Naive B cell (primary cell): ENCODE measurements around the gene ATP6V0D1. TPM values are rescaled to one million over a fixed set of nuclear protein-coding genes. Genes with fewer than 3 reads are reported as not detected.

ENCODE experiments used
- ATAC-seq, 2 donors: fragments of 150-1000 bp; cut with Tn5 transposase; 2 replicates each; pipeline ENCODE4 v1.10.0; 2021; ENCODE audit warnings: low read depth in 2 of 2, mild to moderate bottlenecking in 2 of 2, moderate library complexity in 2 of 2
- DNase-seq: peaks from one replicate; pipeline ENCODE4 v3.0.0; 2022
- H3K27ac Mint-ChIP-seq, 6 donors: one replicate each; pipeline ENCODE4 v1.8.0; 2020 to 2022; ENCODE audit warnings: mild to moderate bottlenecking in 6 of 6, mixed read lengths in 6 of 6, moderate library complexity in 5 of 6, inconsistent platforms in 2 of 6
- H3K27me3 Mint-ChIP-seq, 3 donors: one replicate each; pipeline ENCODE4 v1.8.0; 2021 to 2022; ENCODE audit warnings: mixed read lengths in 3 of 3, mild to moderate bottlenecking in 1 of 3
- H3K36me3 Mint-ChIP-seq, 2 donors: one replicate each; pipeline ENCODE4 v1.8.0; 2020 to 2022; ENCODE audit warnings: mixed read lengths in 2 of 2, inconsistent platforms in 1 of 2, mild to moderate bottlenecking in 1 of 2
- H3K4me1 Mint-ChIP-seq, 3 donors: one replicate each; pipeline ENCODE4 v1.8.0; 2020 to 2022; ENCODE audit warnings: mixed read lengths in 3 of 3, inconsistent platforms in 1 of 3, mild to moderate bottlenecking in 1 of 3, moderate library complexity in 1 of 3
- H3K4me3 Mint-ChIP-seq, 8 donors: one replicate each; pipeline ENCODE4 v1.8.0; 2020 to 2022; ENCODE audit warnings: mild to moderate bottlenecking in 8 of 8, mixed read lengths in 8 of 8, moderate library complexity in 8 of 8, inconsistent platforms in 2 of 8
- H3K9me3 Mint-ChIP-seq, 7 donors: one replicate each; pipeline ENCODE4 v1.8.0; 2020 to 2022; ENCODE audit warnings: mixed read lengths in 7 of 7, mild to moderate bottlenecking in 5 of 7, inconsistent platforms in 2 of 7, moderate library complexity in 1 of 7
- polyA plus RNA-seq, 6 donors: library from polyadenylated mRNA; unstranded; fragments of 300-500 nt; fragmentation: Illumina TruSeq; gene quantifications; one replicate each; pipeline ENCODE4 v1.2.3, GENCODE V29; 2021; ENCODE audit warnings: low read depth in 6 of 6

ATP6V0D1 gene
- polyA plus RNA-seq, 6 donors from 2014 or later, result 136 to 255 (median 157) TPM

GRCh38 chr16:67407788-67408452, 73.0 kb downstream of the ATP6V0D1 start:
- H3K4me1 Mint-ChIP-seq, result no peaks in the 10 kb centered on the region
- H3K27ac Mint-ChIP-seq, result no peak overlapping the region
- no peaks in the 10 kb centered on the region for H3K36me3 Mint-ChIP-seq
- ATAC-seq, result no peak
- DNase-seq, result no peak
- H3K9me3 Mint-ChIP-seq, result no peaks in the 10 kb centered on the region
- H3K4me3 Mint-ChIP-seq, result no peak overlapping the region
- peaks cover 0 to 16% (median 10%) of the 10 kb centered on the region in 3 donors for H3K27me3 Mint-ChIP-seq

- H3K27ac Mint-ChIP-seq, result no peak overlapping the region
- no peaks in the 10 kb centered on the region for H3K4me1 Mint-ChIP-seq
- H3K4me3 Mint-ChIP-seq, result no peak overlapping the region
- no peak for DNase-seq
- peaks cover 0 to 17% (median 17%) of the 10 kb centered on the region in 3 donors for H3K27me3 Mint-ChIP-seq
- H3K9me3 Mint-ChIP-seq, result no peaks in the 10 kb centered on the region
- no peak for ATAC-seq
- no peaks in the 10 kb centered on the region for H3K36me3 Mint-ChIP-seq
Observed at GRCh38 chr16:67407176-67407787, 73.7 kb downstream of the ATP6V0D1 start.

- no peak for DNase-seq
- Mint-ChIP-seq H3K36me3 (no peaks in the 10 kb centered on the region), H3K9me3 (no peaks in the 10 kb centered on the region), H3K27me3 (peaks cover 6 to 25% (median 23%) of the 10 kb centered on the region in 3 donors), H3K27ac (no peak overlapping the region), H3K4me3 (peak overlapping the region in 1 of 8 donors; percentile 57), H3K4me1 (no peaks in the 10 kb centered on the region)
- ATAC-seq, result no peak
Observed at GRCh38 chr16:67406111-67406971, 74.6 kb downstream of the ATP6V0D1 start.

GRCh38 chr16:67405336-67405735, 75.6 kb downstream of the ATP6V0D1 start:
- Mint-ChIP-seq H3K4me3 (no peak overlapping the region), H3K4me1 (no peaks in the 10 kb centered on the region), H3K27me3 (peaks cover 6 to 25% (median 23%) of the 10 kb centered on the region in 3 donors), H3K27ac (peak overlapping the region in 1 of 6 donors; percentile 32), H3K9me3 (no peaks in the 10 kb centered on the region), H3K36me3 (no peaks in the 10 kb centered on the region)
- ATAC-seq (no peak), DNase-seq (no peak)

DNA sequence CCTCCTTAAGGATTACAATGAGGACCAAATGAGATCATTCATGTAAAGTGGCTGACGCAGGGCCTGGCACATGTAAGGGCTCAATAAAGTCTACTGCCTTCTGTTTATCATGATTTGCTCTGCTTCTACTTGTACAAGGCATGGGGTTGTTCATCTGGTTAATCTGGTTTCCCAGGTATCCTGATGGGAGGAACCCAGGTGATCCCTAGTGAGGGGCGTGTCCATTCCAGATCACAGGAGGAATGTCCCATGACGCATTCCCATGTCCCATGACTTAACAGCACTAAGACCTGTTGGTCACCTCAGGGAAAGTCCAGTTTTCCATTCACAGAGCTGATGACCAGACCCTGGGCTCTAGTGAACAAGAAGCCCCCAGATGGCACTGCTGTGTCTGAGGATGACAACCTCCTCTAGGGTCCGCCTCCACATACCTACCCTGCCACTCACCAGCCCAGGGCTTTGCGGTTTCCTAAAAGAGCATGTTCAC, 76.2 kb downstream of the ATP6V0D1 start:
- no peak overlapping the region for H3K4me3 Mint-ChIP-seq
- H3K27ac Mint-ChIP-seq, result no peak overlapping the region
- peaks cover 6 to 25% (median 23%) of the 10 kb centered on the region in 3 donors for H3K27me3 Mint-ChIP-seq
- H3K4me1 Mint-ChIP-seq, result no peaks in the 10 kb centered on the region
- no peaks in the 10 kb centered on the region for H3K36me3 Mint-ChIP-seq
- ATAC-seq (no peak), DNase-seq (no peak)
- no peaks in the 10 kb centered on the region for H3K9me3 Mint-ChIP-seq

DNA sequence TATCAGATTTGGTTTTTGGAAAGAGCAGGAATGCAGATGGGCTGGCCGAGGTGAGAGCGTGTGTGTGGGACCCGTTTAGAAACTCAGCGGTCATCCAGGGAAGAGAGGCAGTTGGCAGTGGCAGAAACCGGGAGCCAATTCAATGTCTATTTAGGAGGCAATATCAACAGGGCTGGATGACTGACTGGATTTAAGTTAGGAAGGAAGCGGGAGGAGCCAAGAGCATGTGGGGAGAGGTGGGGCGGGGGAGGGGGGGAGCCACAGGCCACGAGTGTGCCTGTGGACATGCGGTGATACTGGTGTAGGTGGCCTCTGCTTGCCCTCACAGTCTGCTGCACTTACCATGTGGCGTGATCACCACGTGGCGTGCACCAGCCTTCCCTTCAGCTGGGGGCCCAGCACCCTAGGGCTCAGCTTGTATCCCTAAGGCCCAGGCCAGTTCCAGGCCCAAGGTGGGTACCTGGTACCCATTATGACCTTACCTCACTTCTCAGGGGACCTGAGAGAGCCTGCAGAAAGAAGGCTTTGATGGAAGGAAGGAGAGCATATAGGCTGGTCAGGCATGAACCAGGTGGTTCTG, 76.9 kb downstream of the ATP6V0D1 start:
- Mint-ChIP-seq H3K9me3 (no peaks in the 10 kb centered on the region), H3K4me1 (no peaks in the 10 kb centered on the region), H3K4me3 (no peak overlapping the region), H3K27ac (no peak overlapping the region), H3K36me3 (no peaks in the 10 kb centered on the region), H3K27me3 (peaks cover 6 to 25% (median 18%) of the 10 kb centered on the region in 3 donors)
- DNase-seq (no peak), ATAC-seq (no peak)

DNA sequence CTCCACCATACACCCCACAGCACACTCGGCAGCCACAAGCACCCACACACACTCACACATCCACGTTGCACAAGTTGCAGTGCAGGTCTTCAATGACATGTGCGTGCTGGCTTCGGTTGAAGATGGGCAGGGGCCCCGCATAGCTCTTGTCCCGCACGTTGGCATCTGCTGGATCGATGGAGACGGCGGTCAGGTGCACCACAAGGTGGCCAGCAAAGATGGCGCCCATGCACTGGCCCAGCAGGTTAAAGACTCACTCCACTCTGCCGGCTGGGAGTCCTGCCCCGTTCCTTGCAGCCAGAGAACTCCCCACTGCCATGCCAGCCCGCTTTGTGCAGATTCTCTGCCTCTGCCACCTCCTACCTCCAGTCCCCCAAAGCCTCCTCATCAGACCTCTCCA, 80.1 kb downstream of the ATP6V0D1 start:
- peak overlapping the region in 1 of 6 donors; percentile 28 for H3K27ac Mint-ChIP-seq
- no peaks in the 10 kb centered on the region for H3K4me1 Mint-ChIP-seq
- H3K36me3 Mint-ChIP-seq, result no peaks in the 10 kb centered on the region
- H3K4me3 Mint-ChIP-seq, result no peak overlapping the region
- ATAC-seq (no peak), DNase-seq (no peak)
- H3K9me3 Mint-ChIP-seq, result no peaks in the 10 kb centered on the region
- peaks cover 6 to 31% (median 25%) of the 10 kb centered on the region in 3 donors for H3K27me3 Mint-ChIP-seq

- Mint-ChIP-seq H3K27me3 (peaks cover 10 to 40% (median 33%) of the 10 kb centered on the region in 3 donors), H3K27ac (no peak overlapping the region), H3K4me1 (peaks cover 0 to 2% (median under 1%) of the 10 kb centered on the region in 3 donors), H3K4me3 (no peak overlapping the region), H3K9me3 (no peaks in the 10 kb centered on the region), H3K36me3 (no peaks in the 10 kb centered on the region)
- no peak for ATAC-seq
- DNase-seq, result no peak
Observed at GRCh38 chr16:67399749-67400704, 80.9 kb downstream of the ATP6V0D1 start.

GRCh38 chr16:67399218-67399733, 81.7 kb downstream of the ATP6V0D1 start:
- Mint-ChIP-seq H3K4me3 (no peak overlapping the region), H3K36me3 (no peaks in the 10 kb centered on the region), H3K27ac (no peak overlapping the region), H3K4me1 (peaks cover 2 to 7% (median 3%) of the 10 kb centered on the region in 3 donors), H3K9me3 (no peaks in the 10 kb centered on the region), H3K27me3 (peaks cover 10 to 46% (median 41%) of the 10 kb centered on the region in 3 donors)
- peak; percentile 49 for DNase-seq
- ATAC-seq, result peak; percentile 72 to 79

GRCh38 chr16:67398546-67399217, 82.3 kb downstream of the ATP6V0D1 start:
- peaks cover 7 to 13% (median 9%) of the 10 kb centered on the region in 3 donors for H3K4me1 Mint-ChIP-seq
- no peaks in the 10 kb centered on the region for H3K36me3 Mint-ChIP-seq
- no peaks in the 10 kb centered on the region for H3K9me3 Mint-ChIP-seq
- no peak for ATAC-seq
- peaks cover 15 to 47% (median 44%) of the 10 kb centered on the region in 3 donors for H3K27me3 Mint-ChIP-seq
- DNase-seq, result no peak
- no peak overlapping the region for H3K27ac Mint-ChIP-seq
- no peak overlapping the region for H3K4me3 Mint-ChIP-seq

- Mint-ChIP-seq H3K27me3 (peaks cover 15 to 44% (median 42%) of the 10 kb centered on the region in 3 donors), H3K4me1 (peaks cover 7 to 16% (median 9%) of the 10 kb centered on the region in 3 donors), H3K4me3 (no peak overlapping the region), H3K27ac (no peak overlapping the region), H3K9me3 (no peaks in the 10 kb centered on the region), H3K36me3 (no peaks in the 10 kb centered on the region)
- ATAC-seq, result no peak
- DNase-seq, result no peak
Observed at GRCh38 chr16:67397812-67398545, 83.0 kb downstream of the ATP6V0D1 start.
